ENCODE results near the gene LCT.

DNA sequence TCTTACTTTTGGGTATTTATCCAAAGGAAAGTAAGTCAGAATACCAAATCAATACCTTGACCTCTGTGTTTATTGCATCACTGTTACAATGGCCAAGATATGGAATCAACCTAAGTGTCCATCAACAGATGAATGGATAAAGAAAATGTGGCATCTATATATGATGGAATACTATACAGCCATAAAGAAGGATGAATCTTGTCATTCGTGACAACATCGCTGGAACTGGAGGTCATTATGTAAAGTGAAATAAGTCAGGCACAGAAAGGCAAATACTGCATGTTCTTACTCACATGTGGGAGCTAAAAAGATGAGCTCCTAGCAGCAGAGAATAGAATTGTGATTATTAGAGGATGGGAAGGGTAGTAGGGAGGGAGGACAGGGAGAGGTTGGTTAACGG is 34.6 kb downstream of the LCT start:
- TF ChIP-seq, protein P1, sequence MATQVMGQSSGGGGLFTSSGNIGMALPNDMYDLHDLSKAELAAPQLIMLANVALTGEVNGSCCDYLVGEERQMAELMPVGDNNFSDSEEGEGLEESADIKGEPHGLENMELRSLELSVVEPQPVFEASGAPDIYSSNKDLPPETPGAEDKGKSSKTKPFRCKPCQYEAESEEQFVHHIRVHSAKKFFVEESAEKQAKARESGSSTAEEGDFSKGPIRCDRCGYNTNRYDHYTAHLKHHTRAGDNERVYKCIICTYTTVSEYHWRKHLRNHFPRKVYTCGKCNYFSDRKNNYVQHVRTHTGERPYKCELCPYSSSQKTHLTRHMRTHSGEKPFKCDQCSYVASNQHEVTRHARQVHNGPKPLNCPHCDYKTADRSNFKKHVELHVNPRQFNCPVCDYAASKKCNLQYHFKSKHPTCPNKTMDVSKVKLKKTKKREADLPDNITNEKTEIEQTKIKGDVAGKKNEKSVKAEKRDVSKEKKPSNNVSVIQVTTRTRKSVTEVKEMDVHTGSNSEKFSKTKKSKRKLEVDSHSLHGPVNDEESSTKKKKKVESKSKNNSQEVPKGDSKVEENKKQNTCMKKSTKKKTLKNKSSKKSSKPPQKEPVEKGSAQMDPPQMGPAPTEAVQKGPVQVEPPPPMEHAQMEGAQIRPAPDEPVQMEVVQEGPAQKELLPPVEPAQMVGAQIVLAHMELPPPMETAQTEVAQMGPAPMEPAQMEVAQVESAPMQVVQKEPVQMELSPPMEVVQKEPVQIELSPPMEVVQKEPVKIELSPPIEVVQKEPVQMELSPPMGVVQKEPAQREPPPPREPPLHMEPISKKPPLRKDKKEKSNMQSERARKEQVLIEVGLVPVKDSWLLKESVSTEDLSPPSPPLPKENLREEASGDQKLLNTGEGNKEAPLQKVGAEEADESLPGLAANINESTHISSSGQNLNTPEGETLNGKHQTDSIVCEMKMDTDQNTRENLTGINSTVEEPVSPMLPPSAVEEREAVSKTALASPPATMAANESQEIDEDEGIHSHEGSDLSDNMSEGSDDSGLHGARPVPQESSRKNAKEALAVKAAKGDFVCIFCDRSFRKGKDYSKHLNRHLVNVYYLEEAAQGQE (IDR thresholded peaks at IDR 0.05) = no peak
- no peak for TF ChIP-seq SREBF2 (IDR thresholded peaks at IDR 0.05)
- TF ChIP-seq, protein P2, sequence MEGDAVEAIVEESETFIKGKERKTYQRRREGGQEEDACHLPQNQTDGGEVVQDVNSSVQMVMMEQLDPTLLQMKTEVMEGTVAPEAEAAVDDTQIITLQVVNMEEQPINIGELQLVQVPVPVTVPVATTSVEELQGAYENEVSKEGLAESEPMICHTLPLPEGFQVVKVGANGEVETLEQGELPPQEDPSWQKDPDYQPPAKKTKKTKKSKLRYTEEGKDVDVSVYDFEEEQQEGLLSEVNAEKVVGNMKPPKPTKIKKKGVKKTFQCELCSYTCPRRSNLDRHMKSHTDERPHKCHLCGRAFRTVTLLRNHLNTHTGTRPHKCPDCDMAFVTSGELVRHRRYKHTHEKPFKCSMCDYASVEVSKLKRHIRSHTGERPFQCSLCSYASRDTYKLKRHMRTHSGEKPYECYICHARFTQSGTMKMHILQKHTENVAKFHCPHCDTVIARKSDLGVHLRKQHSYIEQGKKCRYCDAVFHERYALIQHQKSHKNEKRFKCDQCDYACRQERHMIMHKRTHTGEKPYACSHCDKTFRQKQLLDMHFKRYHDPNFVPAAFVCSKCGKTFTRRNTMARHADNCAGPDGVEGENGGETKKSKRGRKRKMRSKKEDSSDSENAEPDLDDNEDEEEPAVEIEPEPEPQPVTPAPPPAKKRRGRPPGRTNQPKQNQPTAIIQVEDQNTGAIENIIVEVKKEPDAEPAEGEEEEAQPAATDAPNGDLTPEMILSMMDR (IDR thresholded peaks at IDR 0.05) = no peak
- no peak for TF ChIP-seq RFX5 (IDR thresholded peaks at IDR 0.05)
- TF ChIP-seq EHMT2 (IDR thresholded peaks at IDR 0.05; ENCODE audit: low read depth) = no peak
- TF ChIP-seq, protein P3, sequence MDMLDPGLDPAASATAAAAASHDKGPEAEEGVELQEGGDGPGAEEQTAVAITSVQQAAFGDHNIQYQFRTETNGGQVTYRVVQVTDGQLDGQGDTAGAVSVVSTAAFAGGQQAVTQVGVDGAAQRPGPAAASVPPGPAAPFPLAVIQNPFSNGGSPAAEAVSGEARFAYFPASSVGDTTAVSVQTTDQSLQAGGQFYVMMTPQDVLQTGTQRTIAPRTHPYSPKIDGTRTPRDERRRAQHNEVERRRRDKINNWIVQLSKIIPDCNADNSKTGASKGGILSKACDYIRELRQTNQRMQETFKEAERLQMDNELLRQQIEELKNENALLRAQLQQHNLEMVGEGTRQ (IDR thresholded peaks at IDR 0.05) = no peak
